DMS79 treated with DMSO at 0.1 percent for 48 hours (cell line): ENCODE data around the gene RAB11FIP4.

Experiments used
- DNase-seq: peaks from one replicate; lab custom pipeline; 2025; lab: John Stamatoyannopoulos, UW

The RAB11FIP4 gene

GRCh38 chr17:31525801-31526549 lies 134.5 kb downstream of the RAB11FIP4 start:
- DNase-seq, result no peak

DNA sequence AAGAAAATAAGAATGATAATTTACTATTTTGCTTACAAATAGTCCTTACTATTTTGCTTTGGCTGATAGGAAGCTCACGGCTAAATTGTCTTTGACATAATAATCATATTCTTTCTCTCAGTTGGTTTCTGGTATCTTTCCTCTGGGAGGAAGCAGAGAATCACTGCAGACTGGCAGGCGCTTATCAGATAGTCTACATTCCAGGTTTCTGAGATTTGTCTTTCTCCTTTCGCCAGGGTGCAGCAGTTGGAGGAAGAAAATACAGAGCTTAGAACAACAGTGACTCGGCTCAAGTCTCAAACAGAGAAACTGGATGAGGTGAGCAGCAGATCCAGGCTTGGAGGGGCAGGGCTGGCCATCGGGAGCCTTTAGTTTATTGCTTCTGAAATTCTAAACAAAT lies 136.1 kb downstream of the RAB11FIP4 start:
- no peak for DNase-seq

DNA sequence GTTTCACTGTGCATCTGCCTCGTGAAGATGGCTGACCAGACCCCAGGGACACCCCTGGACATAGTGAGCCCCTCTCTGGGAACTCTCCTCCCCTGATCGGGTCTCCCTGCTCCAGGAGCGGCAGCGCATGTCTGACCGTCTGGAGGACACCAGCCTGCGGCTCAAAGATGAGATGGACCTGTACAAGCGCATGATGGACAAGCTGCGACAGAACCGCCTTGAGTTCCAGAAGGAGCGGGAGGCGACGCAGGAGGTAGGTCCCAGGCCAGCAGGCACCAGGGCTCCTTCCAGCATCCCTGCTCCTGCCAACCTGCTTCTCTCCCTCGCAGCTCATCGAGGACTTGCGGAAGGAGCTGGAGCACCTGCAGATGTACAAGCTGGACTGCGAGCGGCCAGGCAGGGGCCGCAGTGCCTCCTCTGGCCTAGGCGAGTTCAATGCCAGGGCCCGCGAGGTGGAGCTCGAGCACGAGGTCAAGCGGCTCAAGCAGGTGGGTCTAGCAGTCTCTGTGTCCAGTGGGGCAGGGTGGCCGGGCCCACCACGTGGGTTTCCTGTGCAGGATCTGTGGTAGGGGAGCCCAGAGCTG lies 136.9 kb downstream of the RAB11FIP4 start:
- DNase-seq, result no peak

DNA sequence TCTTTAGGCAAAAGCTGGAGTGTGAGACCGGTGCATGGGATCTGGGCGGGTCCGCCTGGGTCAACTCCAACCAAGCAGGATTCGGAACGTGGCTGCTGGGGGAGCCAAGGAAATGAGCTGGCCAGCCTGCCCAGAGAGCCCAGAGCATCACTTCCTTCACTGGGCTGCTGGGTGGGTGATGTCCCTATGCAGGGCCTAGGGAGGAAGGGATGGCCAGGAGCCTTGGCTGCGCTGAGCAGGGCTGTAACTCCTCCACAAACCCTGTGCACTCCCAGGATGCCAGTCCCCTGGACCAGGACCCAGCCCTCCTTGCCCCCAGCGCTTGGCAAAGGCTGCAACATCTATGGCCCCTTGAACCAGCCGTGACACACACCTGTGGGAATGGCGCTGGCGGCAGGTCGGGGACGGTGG lies 138.4 kb downstream of the RAB11FIP4 start:
- no peak for DNase-seq

DNA sequence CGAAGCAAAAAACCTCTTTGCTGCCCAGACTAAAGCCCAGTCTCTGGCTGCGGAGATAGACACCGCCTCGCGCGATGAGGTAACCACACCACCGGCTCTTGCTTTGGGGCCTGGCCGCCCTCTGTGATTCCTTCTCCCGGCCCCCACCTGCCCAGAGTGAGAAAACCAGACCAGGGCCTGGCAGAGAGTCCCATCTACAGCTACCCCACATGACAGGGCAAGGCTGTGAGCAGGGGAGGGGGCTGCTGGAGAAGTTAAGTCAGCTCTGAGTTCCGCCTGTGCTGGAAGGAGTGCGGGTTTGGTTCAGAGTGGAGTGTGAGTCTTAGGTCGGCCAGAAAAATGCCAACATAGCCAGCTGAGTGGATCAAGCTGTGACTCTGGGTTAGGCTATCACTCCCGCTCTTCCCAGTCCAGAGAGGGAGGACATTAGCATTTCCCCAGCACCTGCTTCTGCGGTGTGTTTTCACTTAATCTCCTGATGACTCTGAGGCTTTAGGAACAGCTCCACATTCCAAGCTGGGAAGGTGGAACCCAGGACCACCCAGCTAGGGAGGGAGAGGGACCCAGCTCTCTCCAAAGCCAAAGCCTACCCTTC lies 139.0 kb downstream of the RAB11FIP4 start:
- no peak for DNase-seq

GRCh38 chr17:31531336-31531980 lies 140.0 kb downstream of the RAB11FIP4 start:
- DNase-seq, result no peak

DNA sequence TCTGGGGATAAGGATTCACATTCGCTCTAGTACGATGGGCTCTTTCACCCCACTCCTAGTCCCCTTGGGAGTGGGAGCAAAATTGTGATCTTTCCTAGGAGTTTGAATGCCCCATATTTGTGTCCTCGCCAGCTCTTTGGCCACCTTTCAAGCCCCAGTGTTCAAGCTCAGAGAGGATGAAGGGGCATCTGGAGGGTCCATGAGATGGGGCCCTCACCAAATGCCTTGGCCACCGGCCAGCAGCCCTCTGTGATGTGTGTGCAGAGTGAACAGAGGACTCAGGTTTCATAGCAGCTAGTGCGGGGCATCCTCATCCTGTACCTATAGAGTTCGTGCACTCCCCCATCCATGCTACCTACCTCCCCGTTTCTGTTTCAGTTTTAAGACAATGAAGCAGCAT lies 140.6 kb downstream of the RAB11FIP4 start:
- DNase-seq, result peak; percentile 33

GRCh38 chr17:31532526-31532925 lies 141.1 kb downstream of the RAB11FIP4 start:
- DNase-seq, result no peak

- no peak for DNase-seq
Measured at GRCh38 chr17:31533546-31534155, 142.2 kb downstream of the RAB11FIP4 start.

DNA sequence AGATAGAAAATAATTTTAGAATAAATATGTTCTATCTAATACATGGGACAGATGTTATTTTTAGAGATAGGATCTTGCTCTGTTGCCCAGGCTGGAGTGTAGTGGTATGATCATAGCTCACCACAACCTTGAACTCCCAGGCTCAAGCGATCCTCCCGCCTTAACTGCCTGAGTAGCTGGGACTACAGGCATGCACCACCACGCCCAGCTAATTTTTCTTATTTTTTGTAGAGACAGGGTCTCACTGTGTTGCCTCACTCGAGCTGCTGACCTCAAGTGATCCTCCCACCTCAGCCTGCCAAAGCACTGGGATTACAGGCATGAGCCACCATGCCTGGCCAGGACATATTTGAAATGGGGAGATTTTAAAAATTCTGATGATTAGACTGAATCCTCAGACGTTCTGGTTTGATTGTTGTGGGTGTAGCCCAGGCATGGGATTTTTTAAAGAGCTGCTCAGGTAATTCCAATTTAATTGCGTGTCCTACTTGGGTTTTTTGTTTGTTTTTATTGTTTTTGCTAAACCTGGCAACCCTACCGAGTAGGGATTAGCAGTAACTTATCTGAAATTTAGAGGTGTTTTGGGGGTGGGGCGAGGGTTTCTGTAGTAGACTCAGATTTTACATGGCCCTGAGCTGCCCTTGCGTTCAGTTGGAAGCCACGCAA lies 142.9 kb downstream of the RAB11FIP4 start:
- DNase-seq, result no peak

- DNase-seq, result no peak
Measured at GRCh38 chr17:31535581-31535981, 144.1 kb downstream of the RAB11FIP4 start.

DNA sequence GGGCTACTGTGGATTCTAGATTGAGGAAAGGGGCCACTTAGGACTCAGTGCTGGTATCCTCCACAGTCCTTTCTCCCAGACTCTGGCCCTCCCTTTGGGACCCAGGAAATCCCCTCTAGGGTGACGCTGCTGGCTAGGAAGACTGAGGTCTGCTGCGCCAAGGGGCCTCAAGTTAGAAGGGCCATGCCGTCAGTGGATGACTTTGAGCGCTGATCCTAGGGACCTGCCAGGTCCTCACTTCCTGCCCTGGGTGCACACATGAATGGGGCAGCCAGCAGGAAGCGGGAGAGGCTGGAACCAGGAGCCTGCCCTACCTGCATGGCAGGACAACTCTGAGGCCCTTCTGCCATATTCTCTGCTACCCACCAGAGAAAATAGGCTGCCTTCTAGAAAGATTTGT lies 145.0 kb downstream of the RAB11FIP4 start:
- no peak for DNase-seq

DNA sequence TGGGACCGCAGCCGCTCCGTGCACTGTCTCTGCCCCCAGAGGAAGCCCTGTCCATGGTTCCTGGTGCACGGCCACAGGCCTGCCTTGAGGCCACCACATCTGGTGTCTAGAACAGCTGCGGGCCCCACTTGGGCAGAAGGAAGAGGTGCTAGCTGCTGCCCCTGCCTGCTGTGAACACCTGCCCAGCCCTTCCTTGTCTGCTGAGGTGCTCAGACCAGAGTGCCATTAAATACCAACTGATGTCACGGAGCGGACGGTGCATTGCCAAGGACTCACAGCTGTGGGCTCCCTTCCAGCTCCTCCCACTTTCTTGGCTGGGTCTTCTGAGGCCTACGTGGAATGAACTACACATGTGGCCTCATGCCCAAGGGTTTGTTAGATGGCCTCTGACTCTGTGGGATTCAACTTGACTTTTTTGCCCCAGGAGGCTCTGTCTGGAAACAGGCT lies 146.1 kb downstream of the RAB11FIP4 start:
- peak; percentile 92 for DNase-seq

DNA sequence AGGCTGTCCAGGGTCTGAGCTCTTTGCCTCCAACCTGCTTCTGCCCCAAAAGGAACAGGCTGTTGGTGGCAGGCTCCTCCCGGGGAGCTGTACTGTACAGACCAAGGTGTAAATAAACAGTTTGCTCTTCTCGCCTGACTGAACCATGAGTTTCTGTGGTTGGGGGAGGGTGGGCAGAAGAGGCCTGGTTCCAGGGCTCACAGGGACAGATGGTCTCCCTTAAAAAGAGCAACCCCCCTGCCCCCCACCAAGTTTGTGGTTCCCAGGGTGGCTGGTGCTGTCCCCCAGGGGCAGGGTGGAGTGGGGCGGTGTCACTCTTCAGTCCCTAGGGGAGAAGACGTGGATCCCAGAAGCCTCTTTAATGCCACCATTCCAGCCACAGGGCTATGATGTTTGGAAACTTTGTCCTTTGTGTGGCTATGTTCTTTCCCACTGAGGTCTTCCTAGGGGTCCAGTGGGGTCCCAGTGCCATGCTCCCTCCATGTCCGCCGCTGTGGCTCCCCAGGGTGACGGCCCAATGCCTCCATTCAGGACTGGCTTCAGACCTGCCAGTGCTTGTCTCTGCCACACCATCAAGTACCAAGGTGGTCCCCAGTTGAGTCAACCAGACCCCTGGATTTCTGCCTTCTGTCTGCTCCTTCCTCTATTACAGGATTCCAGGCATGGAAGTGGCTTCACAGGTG lies 146.7 kb downstream of the RAB11FIP4 start:
- no peak for DNase-seq

DNA sequence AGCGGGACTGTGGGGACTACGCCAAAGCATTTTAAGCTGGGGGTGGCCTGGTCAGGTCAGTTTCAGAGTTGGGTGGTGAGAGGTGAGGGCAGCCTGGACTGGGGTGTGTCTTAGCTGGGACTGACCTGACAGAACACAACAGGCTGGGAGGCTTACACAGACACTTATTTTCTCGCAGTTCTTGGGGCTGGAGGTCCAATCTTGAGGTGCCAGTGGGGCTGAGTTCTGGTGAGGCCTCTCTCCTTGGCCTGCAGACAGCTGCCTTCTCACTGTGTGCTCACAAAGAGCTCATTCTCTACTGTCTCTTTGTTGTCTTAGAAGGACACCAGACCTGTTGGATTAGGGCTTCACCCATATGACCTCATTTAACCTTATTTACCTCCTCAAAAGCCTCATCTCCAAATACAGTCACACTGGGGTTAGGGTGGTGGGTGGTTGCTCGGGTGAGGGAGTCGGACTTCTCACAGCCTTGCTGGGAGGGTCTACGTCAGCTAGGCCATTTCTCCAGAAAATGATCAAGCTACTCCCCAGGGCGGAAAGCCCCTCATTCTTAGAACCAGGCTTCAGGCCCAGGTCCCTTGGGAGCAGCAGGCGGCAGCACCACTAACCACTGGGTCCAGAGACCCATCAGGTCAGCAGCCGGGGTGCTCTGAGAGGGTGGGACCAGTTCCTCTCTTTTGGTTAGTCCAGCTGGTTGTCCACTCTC lies 149.3 kb downstream of the RAB11FIP4 start:
- no peak for DNase-seq

- DNase-seq, result no peak
Measured at GRCh38 chr17:31541559-31541958, 150.1 kb downstream of the RAB11FIP4 start.

GRCh38 chr17:31544186-31544585 lies 152.7 kb downstream of the RAB11FIP4 start:
- no peak for DNase-seq

DNA sequence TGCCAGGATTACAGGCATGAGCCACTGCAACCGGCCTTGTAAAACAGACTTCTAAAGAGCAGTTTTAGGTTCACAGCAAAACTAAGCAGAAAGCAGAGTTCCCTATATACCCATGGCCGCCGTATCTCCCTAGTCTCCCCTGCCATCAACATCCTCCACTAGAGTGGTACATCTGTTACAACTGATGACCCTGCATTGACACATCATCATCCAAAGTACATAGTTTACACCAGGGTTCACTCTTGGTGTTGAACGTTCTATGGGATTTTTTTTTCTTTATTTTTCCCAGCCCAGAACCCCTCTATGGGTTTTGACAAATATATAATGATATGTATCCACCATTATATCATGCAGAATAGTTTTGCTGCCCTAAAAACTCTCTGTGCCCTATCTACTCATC lies 155.2 kb downstream of the RAB11FIP4 start:
- no peak for DNase-seq

- DNase-seq, result no peak
Measured at GRCh38 chr17:31548709-31549108, 157.2 kb downstream of the RAB11FIP4 start.

DNA sequence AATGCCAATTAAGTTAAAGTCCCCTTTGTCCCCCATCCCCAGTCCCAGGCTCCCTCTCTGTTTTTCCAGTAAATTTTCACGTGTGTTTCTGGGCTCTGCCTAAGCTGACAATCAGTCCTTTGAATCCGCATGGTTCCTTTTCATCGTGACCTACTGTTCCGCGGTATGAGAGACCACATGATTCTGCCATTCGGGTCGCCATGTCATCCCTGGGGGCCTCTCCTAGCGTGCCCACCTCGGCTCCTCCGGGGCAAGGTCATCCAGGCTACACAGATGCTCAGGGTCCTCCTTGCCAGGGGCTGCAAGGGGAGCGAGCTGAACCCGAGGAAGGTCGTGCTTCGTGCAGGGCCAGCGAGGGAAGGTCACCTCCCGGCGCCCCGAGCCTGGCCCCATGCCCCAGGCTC lies 157.6 kb downstream of the RAB11FIP4 start:
- DNase-seq, result peak; percentile 18
